H1 (cell line): ENCODE data around the gene FASN. TPM values are rescaled to one million over a fixed set of nuclear protein-coding genes. Genes with fewer than 3 reads are reported as not detected.

Source experiments
- CTCF ChIA-PET: fragments of 300-600 bp; sonication (Branson Sonifier 250); formaldehyde crosslinking; loops from one replicate; lab custom pipeline; 2021; ENCODE audit not compliant: partially characterized antibody; lab: Charles Lee
- POLR2A ChIA-PET: fragments of 300-600 bp; sonication (Branson Sonifier 250); formaldehyde crosslinking; loops from one replicate; lab custom pipeline; 2021; ENCODE audit warnings: inconsistent platforms; ENCODE audit not compliant: partially characterized antibody; lab: Charles Lee
- DNase-seq, 2 experiments: peaks; one replicate each; pipeline versions ENCODE4 v3.0.0 to v3.0.0-alpha.2; 2010 to 2022; ENCODE audit warnings: low spot score in 2 of 2, low read depth in 1 of 2, mixed read lengths in 1 of 2
- FAIRE-seq: peaks from 2 replicates; lab custom pipeline; 2011; peaks lifted over from hg19 to GRCh38; lab: Jason Lieb, UNC
- H2AFZ ChIP-seq: 2 replicates; pipeline ENCODE4 v1.8.1; 2012; ENCODE audit warnings: low read length, inconsistent platforms
- H2AK5ac ChIP-seq: 2 replicates; pipeline ENCODE4 v1.6.1; 2013; ENCODE audit warnings: low read depth, low read length
- H2BK120ac ChIP-seq: replicated peaks from 2 replicates; pipeline ENCODE3; 2013; ENCODE audit warnings: low read depth, low read length, inconsistent platforms
- H2BK12ac ChIP-seq: 2 replicates; pipeline ENCODE4 v1.6.1; 2013; ENCODE audit warnings: low read depth, low read length
- H2BK15ac ChIP-seq: 2 replicates; pipeline ENCODE4 v1.6.1; 2013; ENCODE audit warnings: low read length
- H2BK20ac ChIP-seq: 2 replicates; pipeline ENCODE4 v1.6.1; 2013; ENCODE audit warnings: low read length
- H2BK5ac ChIP-seq: 2 replicates; pipeline ENCODE4 v1.6.1; 2013; ENCODE audit warnings: low read depth, low read length
- H3K14ac ChIP-seq: 2 replicates; pipeline ENCODE4 v1.6.1; 2013; ENCODE audit warnings: inconsistent platforms; ENCODE audit not compliant: insufficient read length
- H3K18ac ChIP-seq: 2 replicates; pipeline ENCODE4 v1.6.1; 2013; ENCODE audit warnings: low read length; ENCODE audit errors: extremely low read depth
- H3K23ac ChIP-seq: 2 replicates; pipeline ENCODE4 v1.6.1; 2013; ENCODE audit warnings: inconsistent platforms; ENCODE audit not compliant: insufficient read length
- H3K23me2 ChIP-seq: 2 replicates; pipeline ENCODE4 v1.6.1; 2013; ENCODE audit warnings: low read depth, low read length
- H3K27ac ChIP-seq: 2 replicates; pipeline ENCODE4 v1.6.1; 2011; ENCODE audit warnings: low read depth, low read length, inconsistent platforms
- H3K27me3 ChIP-seq, 4 experiments: replicated peaks in 1 of 4; 1 replicate in 1 of 4; 2 replicates in 3 of 4; pipeline versions ENCODE4 v1.6.1 to v1.8.1; 2011 to 2013; ENCODE audit warnings: low read length in 3 of 4, mild to moderate bottlenecking in 3 of 4, inconsistent platforms in 2 of 4, mixed read lengths in 2 of 4, moderate library complexity in 1 of 4; ENCODE audit not compliant: control insufficient read depth in 3 of 4, insufficient read depth in 3 of 4; ENCODE audit errors: extremely low read depth in 1 of 4
- H3K36me3 ChIP-seq, 4 experiments: 2 replicates each; pipeline versions ENCODE4 v1.6.1 to v1.8.1; 2011 to 2013; ENCODE audit warnings: mild to moderate bottlenecking in 4 of 4, low read length in 3 of 4, moderate library complexity in 2 of 4, control low read depth in 1 of 4, inconsistent platforms in 1 of 4; ENCODE audit not compliant: insufficient read depth in 4 of 4, control insufficient read depth in 2 of 4
- H3K4ac ChIP-seq: replicated peaks from 2 replicates; pipeline ENCODE3; 2013; ENCODE audit warnings: low read length, low read depth, mixed read lengths, inconsistent platforms; ENCODE audit not compliant: insufficient read length
- H3K4me1 ChIP-seq, 4 experiments: replicated peaks in 1 of 4; 1 replicate in 1 of 4; 2 replicates in 3 of 4; pipeline versions ENCODE4 v1.6.1 to v1.8.1; 2011 to 2013; ENCODE audit warnings: low read length in 3 of 4, inconsistent platforms in 2 of 4, mixed read lengths in 1 of 4; ENCODE audit not compliant: insufficient read depth in 4 of 4, control insufficient read depth in 3 of 4
- H3K4me2 ChIP-seq, 2 experiments: 2 replicates each; pipeline versions ENCODE4 v1.6.1 to v1.8.1; 2011 to 2013; ENCODE audit warnings: low read depth in 2 of 2, low read length in 2 of 2, control low read depth in 1 of 2, inconsistent platforms in 1 of 2, mild to moderate bottlenecking in 1 of 2; ENCODE audit not compliant: insufficient read depth in 1 of 2
- H3K4me3 ChIP-seq, 4 experiments: fragments of 200-600, 300-600 bp in 1 of 4; sonication (generic), shearing (Covaris generic), sonication (Bioruptor Twin) in 1 of 4; 2 replicates each; pipeline versions ENCODE4 v1.5.1 to v1.8.1; 2011 to 2016; ENCODE audit warnings: low read length in 4 of 4, low read depth in 3 of 4, control low read depth in 2 of 4, inconsistent platforms in 2 of 4, mild to moderate bottlenecking in 2 of 4, mixed read lengths in 1 of 4, moderate library complexity in 1 of 4; ENCODE audit not compliant: insufficient read depth in 2 of 4; ENCODE audit errors: extremely low read depth in 1 of 4
- H3K56ac ChIP-seq: replicated peaks from 2 replicates; pipeline ENCODE3; 2013; ENCODE audit warnings: low read depth, mild to moderate bottlenecking, mixed read lengths, low read length, inconsistent platforms; ENCODE audit not compliant: insufficient read length
- H3K79me1 ChIP-seq: 2 replicates; pipeline ENCODE4 v1.6.1; 2013; ENCODE audit warnings: low read depth, low read length, control low read depth
- H3K79me2 ChIP-seq, 2 experiments: 2 replicates each; pipeline versions ENCODE4 v1.6.1 to v1.8.1; 2012 to 2013; ENCODE audit warnings: low read length in 2 of 2, mild to moderate bottlenecking in 2 of 2, inconsistent platforms in 1 of 2; ENCODE audit not compliant: insufficient read depth in 2 of 2, control insufficient read depth in 1 of 2
- H3K9ac ChIP-seq, 4 experiments: replicated peaks in 1 of 4; 1 replicate in 1 of 4; 2 replicates in 3 of 4; pipeline versions ENCODE4 v1.6.1 to v1.8.1; 2011 to 2013; ENCODE audit warnings: low read depth in 3 of 4, low read length in 3 of 4, control low read depth in 2 of 4, mild to moderate bottlenecking in 2 of 4, moderate library complexity in 2 of 4, inconsistent platforms in 1 of 4; ENCODE audit errors: extremely low read depth in 1 of 4
- H3K9me3 ChIP-seq, 2 experiments: 2 replicates each; pipeline versions ENCODE4 v1.6.1 to v1.8.1; 2012 to 2013; ENCODE audit warnings: mild to moderate bottlenecking in 2 of 2, moderate library complexity in 2 of 2, control low read depth in 1 of 2, inconsistent platforms in 1 of 2, low read depth in 1 of 2, low read length in 1 of 2, mixed read lengths in 1 of 2; ENCODE audit not compliant: insufficient read depth in 2 of 2
- H4K20me1 ChIP-seq, 2 experiments: replicated peaks in 1 of 2; 2 replicates each; pipeline versions ENCODE3 to v1.8.1; 2011 to 2013; ENCODE audit warnings: inconsistent platforms in 2 of 2, low read length in 2 of 2, mild to moderate bottlenecking in 1 of 2; ENCODE audit not compliant: insufficient read depth in 2 of 2, control insufficient read depth in 1 of 2
- H4K5ac ChIP-seq: 2 replicates; pipeline ENCODE4 v1.6.1; 2013; ENCODE audit warnings: low read length, low read depth, mixed read lengths, inconsistent platforms; ENCODE audit not compliant: insufficient read length
- H4K8ac ChIP-seq: 2 replicates; pipeline ENCODE4 v1.8.0; 2013; ENCODE audit warnings: mild to moderate bottlenecking, moderate library complexity, low read length, inconsistent platforms; ENCODE audit not compliant: insufficient read depth; ENCODE audit errors: extremely low read depth
- H4K91ac ChIP-seq: replicated peaks from 2 replicates; pipeline ENCODE3; 2013; ENCODE audit warnings: low read length, mixed read lengths, inconsistent platforms; ENCODE audit not compliant: insufficient read length
- CEBPB ChIP-seq: IDR thresholded peaks from 2 replicates; pipeline ENCODE4 v1.6.1; 2012; ENCODE audit warnings: low read depth, low read length
- GABPA ChIP-seq: IDR thresholded peaks from 2 replicates; pipeline ENCODE4 v1.6.1; 2011; ENCODE audit warnings: mild to moderate bottlenecking, low read length, moderate library complexity, borderline replicate concordance; ENCODE audit not compliant: insufficient read depth
- GTF2F1 ChIP-seq: IDR thresholded peaks from 2 replicates; pipeline ENCODE4 v1.6.1; 2012; ENCODE audit warnings: low read depth, low read length, improper control_type of control experiment, borderline replicate concordance
- HDAC6 ChIP-seq: IDR thresholded peaks from one replicate; pipeline ENCODE4 v1.7.1; 2012; ENCODE audit warnings: low read depth, mild to moderate bottlenecking, inconsistent platforms, low read length, moderate library complexity
- MAFK ChIP-seq: IDR thresholded peaks from 2 replicates; pipeline ENCODE4 v1.6.1; 2012; ENCODE audit warnings: low read depth, mild to moderate bottlenecking, improper control_type of control experiment, low read length
- MAX ChIP-seq: IDR thresholded peaks from 2 replicates; pipeline ENCODE4 v1.6.1; 2012; ENCODE audit warnings: inconsistent platforms
- POLR2AphosphoS5 ChIP-seq: IDR thresholded peaks from 2 replicates; pipeline ENCODE4 v1.6.1; 2011; ENCODE audit warnings: low read depth, low read length
- SIN3A ChIP-seq, 2 experiments: IDR thresholded peaks in 1 of 2; conservative IDR thresholded peaks in 1 of 2; 2 replicates each; pipeline ENCODE4 v1.6.1; 2011 to 2012; ENCODE audit warnings: low read length in 2 of 2, improper control_type of control experiment in 1 of 2, low read depth in 1 of 2, mild to moderate bottlenecking in 1 of 2
- SP4 ChIP-seq: IDR thresholded peaks from 2 replicates; pipeline ENCODE4 v1.6.1; 2012; ENCODE audit warnings: low read length, inconsistent platforms
- SUZ12 ChIP-seq: fragments of 200-600 bp; sonication (generic); IDR thresholded peaks from 2 replicates; pipeline ENCODE4 v1.6.1; 2012; ENCODE audit warnings: mild to moderate bottlenecking, inconsistent platforms, low read length, moderate library complexity, mixed read lengths
- TAF7 ChIP-seq: optimal IDR thresholded peaks from 2 replicates; pipeline ENCODE3; 2011; ENCODE audit warnings: low read depth, mild to moderate bottlenecking, inconsistent platforms, low read length, moderate library complexity, borderline replicate concordance
- YY1 ChIP-seq: IDR thresholded peaks from 2 replicates; pipeline ENCODE4 v1.6.1; 2011; ENCODE audit warnings: low read depth, mild to moderate bottlenecking, low read length
- WGBS, 2 experiments: shearing (Covaris generic) in 1 of 2; methylation state at CpG; one replicate each; pipeline versions ENCODE4 v1.1.6 to v1.1.7; 2013 to 2015; ENCODE audit warnings: low lambda C conversion rate in 2 of 2, mixed read lengths in 2 of 2, inconsistent platforms in 1 of 2, low coverage in 1 of 2, missing lambda C conversion rate in 1 of 2; ENCODE audit not compliant: insufficient replicate concordance in 2 of 2, insufficient coverage in 1 of 2, insufficient read length in 1 of 2; ENCODE audit errors: extremely low coverage in 1 of 2, missing lambda C conversion rate in 1 of 2; 5-methylcytosine and 5-hydroxymethylcytosine counted together
- polyA plus RNA-seq, 7 experiments: library from polyadenylated mRNA; depleted of rRNA in 3 of 7; stranded (reverse) in 5 of 7; unstranded in 2 of 7; fragments of >200 nt in 5 of 7; fragments of 200-250 nt in 2 of 7; gene quantifications; 1 replicate in 5 of 7; 2 replicates in 1 of 7; 4 replicates in 1 of 7; pipeline versions ENCODE4 v1.2.1 to v1.2.3, GENCODE V29; 2011 to 2013; ENCODE audit warnings: missing spikeins in 2 of 7, mixed read lengths in 2 of 7
- total RNA-seq: library from RNA; stranded (reverse); fragmentation: NEBNext Ultra II Directional; extraction: Animal tissue kit (Norgen Biotek cat#: 25700); gene quantifications from 2 replicates; pipeline ENCODE4 v1.2.1, GENCODE V29; 2021

The FASN gene
- total and polyA plus RNA-seq, 2 of the 8 experiments (the other 6 are each of a cell fraction or from before 2014, with no cell fraction given) = 143 to 561 TPM

GRCh38 chr17:82031303-82031884 lies 66.6 kb downstream of the FASN start, which contains the start of gene RAC3:
TSS of gene RAC3 (plus strand) at chr17:82031678. CDS start at chr17:82031762, 84 bp downstream.
- H3K27ac ChIP-seq = no peak within 1 kb of the TSS
- FAIRE-seq = no peak
- peak within 1 kb of the TSS; percentile 71 for H3K18ac ChIP-seq
- TF ChIP-seq GABPA = no peak
- no peak for TF ChIP-seq MAX
- no peak for TF ChIP-seq HDAC6
- no peak for TF ChIP-seq GTF2F1
- TF ChIP-seq SIN3A (conservative IDR thresholded peaks at IDR 0.05 in 1 of 2, IDR thresholded peaks at IDR 0.05 in 1 of 2; ENCODE audit: low read depth in 1 of 2, low read length in 2 of 2) = 0 out of 4 replicates have a peak, but pooled peaks of 1 of the 2 experiments have one; percentile 13
- TF ChIP-seq CEBPB = no peak
- no peak for TF ChIP-seq YY1
- no peak for TF ChIP-seq SUZ12
- no peak for TF ChIP-seq MAFK
- TF ChIP-seq POLR2AphosphoS5 = no peak
- TF ChIP-seq SP4 = no peak
- peak; percentile 8 for TF ChIP-seq TAF7

More at GRCh38 chr17:82031303-82031884, 66.6 kb downstream of the FASN start, which contains the start of gene RAC3:
- DNase-seq = no peak
- H2AFZ ChIP-seq = no peak within 1 kb of the TSS; the same call in 1 of the 2 replicates
- peaks cover 0 to 2% of the 10 kb centered on the region in 2 experiments; a peak in 1 of 4 replicates for H3K79me2 ChIP-seq
- H3K4me3 ChIP-seq = peak within 1 kb of the TSS; percentile 56 to 80 (median 59)
- H3K4me2 ChIP-seq = peak within 1 kb of the TSS; percentile 80 to 94
- 0 out of 2 replicates have a peak within 1 kb of the TSS, but pooled peaks have one; percentile 44 for H2BK5ac ChIP-seq
- H2BK120ac ChIP-seq = peak within 1 kb of the TSS; percentile 10
- CTCF ChIA-PET = interaction anchor here (0.7 to 3.1 kb wide), 15 partner anchors 9 to 203 kb away, joined by 3 to 40 read pairs (median 8); partner anchors contain the start of genes CENPX, DUS1L and LRRC45
- no peaks in the 10 kb centered on the region for H3K27me3 ChIP-seq
- no peak within 1 kb of the TSS for H2BK20ac ChIP-seq
- POLR2A ChIA-PET = interaction anchor here (0.9 to 4.9 kb wide), 12 partner anchors 9 to 105 kb away, joined by 3 to 38 read pairs (median 10); partner anchors contain the start of genes CENPX, FASN, GPS1 and LRRC45
- peaks cover 7% of the 10 kb centered on the region; the same call in 1 of the 2 replicates for H3K23me2 ChIP-seq
- peak within 1 kb of the TSS; percentile 89 for H4K91ac ChIP-seq
- 0% methylated on average over 27 of the region's 96 CpGs; no CpG with 5 or more reads in 1 of the 2 experiments for WGBS, 2 experiments
- no peak within 1 kb of the TSS for H3K23ac ChIP-seq
- H2AK5ac ChIP-seq = peak within 1 kb of the TSS; percentile 41; the same call in 1 of the 2 replicates
- no peaks in the 10 kb centered on the region for H3K9me3 ChIP-seq
- peak within 1 kb of the TSS; percentile 79 for H3K56ac ChIP-seq
- H3K14ac ChIP-seq = no peak within 1 kb of the TSS
- H3K9ac ChIP-seq = peak within 1 kb of the TSS in 3 of 4 experiments; percentile 48 to 69 (median 53); a peak in 4 of 7 replicates
- H4K8ac ChIP-seq = peak within 1 kb of the TSS; percentile 80
- no peak within 1 kb of the TSS for H2BK15ac ChIP-seq
- H3K4me1 ChIP-seq = peaks cover 0 to 13% (median 4%) of the 10 kb centered on the region in 4 experiments; a peak in 5 of 7 replicates
- no peaks in the 10 kb centered on the region; a peak in 2 of 8 replicates for H3K36me3 ChIP-seq
- peaks cover 3% of the 10 kb centered on the region; the same call in 1 of the 2 replicates for H3K79me1 ChIP-seq
- H3K4ac ChIP-seq = peak within 1 kb of the TSS; percentile 97
- peaks cover 2 to 19% of the 10 kb centered on the region in 2 experiments for H4K20me1 ChIP-seq
- 0 out of 2 replicates have a peak within 1 kb of the TSS, but pooled peaks have one; percentile 17 for H2BK12ac ChIP-seq
- H4K5ac ChIP-seq = peak within 1 kb of the TSS; percentile 21
